Measurements from ENCODE around the gene INTS6. TPM values are rescaled to one million over a fixed set of nuclear protein-coding genes. Genes with fewer than 3 reads are reported as not detected.
A peak's percentile ranks its signal among the peaks of the same experiment; 100 is the strongest.

INTS6 gene
- total RNA-seq, 1 experiment from 2014 or later: 38.7 TPM

DNA sequence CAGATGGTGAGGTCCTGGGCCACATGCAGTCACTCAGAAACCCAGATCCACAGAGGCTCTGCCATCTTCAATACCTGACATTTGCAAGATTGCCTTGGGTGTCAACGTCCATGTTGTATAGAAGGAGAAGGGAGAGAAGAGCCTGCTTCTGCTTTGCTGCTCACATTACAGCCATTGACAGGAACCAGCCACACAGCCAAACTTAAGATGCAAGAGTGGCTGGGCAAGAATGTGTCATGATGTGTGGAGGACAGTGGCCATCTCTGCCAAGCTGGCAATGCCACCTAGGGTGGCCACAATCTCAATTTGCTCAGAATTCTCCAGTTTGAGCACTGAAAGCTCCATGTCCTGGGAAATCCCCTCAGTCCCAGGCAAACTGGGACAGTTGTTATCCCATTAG, 139.2 kb downstream of the INTS6 start:
- Histone ChIP-seq H3K27ac (no peak overlapping the region), H3K4me3 (no peak overlapping the region), H3K9me3 (replicated peaks) (no peaks in the 10 kb centered on the region), H3K27me3 (no peaks in the 10 kb centered on the region), H3K4me1 (peaks cover 29% of the 10 kb centered on the region), H3K36me3 (no peaks in the 10 kb centered on the region)
- no peak for DNase-seq

DNA sequence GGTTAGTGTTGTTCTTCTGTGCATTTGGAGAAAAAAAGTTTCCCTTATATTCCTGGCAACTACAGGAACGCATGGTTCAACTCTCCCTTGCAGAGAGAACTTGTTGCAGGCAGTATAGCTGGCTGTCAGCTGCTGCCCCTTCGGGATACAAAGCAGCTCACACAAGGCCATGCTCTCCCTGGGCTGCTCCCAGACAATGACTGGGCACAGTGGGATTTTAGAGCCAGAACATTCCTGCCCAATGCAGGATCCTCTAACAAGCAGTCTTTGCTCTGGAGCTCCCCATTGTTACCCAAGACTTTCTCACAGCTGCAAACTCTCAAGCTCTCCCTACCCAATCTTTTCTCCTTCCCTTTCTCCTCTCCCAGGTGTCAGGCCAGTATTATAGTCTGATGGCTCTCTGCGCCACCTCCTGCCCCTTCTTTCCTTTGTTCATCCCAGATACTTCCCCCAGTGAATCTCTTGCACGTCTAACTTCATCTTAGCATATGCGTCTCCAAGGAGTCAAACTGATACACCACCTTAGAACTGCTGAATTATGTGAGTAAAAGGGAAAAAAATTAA, 140.8 kb downstream of the INTS6 start:
- no peaks in the 10 kb centered on the region for H3K27me3 ChIP-seq
- H3K4me1 ChIP-seq: peaks cover 29% of the 10 kb centered on the region
- no peaks in the 10 kb centered on the region for H3K9me3 ChIP-seq (replicated peaks)
- peak; percentile 14 to 54 for DNase-seq
- H3K4me3 ChIP-seq: no peak overlapping the region
- H3K36me3 ChIP-seq: no peaks in the 10 kb centered on the region
- H3K27ac ChIP-seq: no peak overlapping the region

Other genes starting within 250 kb of the INTS6 start
- gene FAM124A, start 230.6 kb downstream of the INTS6 start, total RNA-seq (2014; rRNA removed; shearing (Covaris generic)): 0.45 and 0.73 TPM in 2 replicates
- not detected in 2 replicates for gene SERPINE3, start 113.3 kb downstream of the INTS6 start, total RNA-seq (2014; rRNA removed; shearing (Covaris generic))
- gene WDFY2, start 131.4 kb upstream of the INTS6 start, total RNA-seq (2014; rRNA removed; shearing (Covaris generic)): 11.2 and 13.2 TPM in 2 replicates